Hepatocyte (in vitro differentiated cells): Measurements from ENCODE around the gene PLEKHD1. TPM values are rescaled to one million over a fixed set of nuclear protein-coding genes. Genes with fewer than 3 reads are reported as not detected.

ENCODE experiments used
- DNase-seq: peaks from one replicate; pipeline ENCODE4 v3.0.0-alpha.2; 2016; ENCODE audit warnings: low spot score
- H2AFZ ChIP-seq: fragments of 200-600 bp; sonication (generic); 2 replicates; pipeline ENCODE4 v1.6.0; 2016; ENCODE audit warnings: antibody characterized with exemption, mild to moderate bottlenecking
- H3K27ac ChIP-seq: fragments of 200-600 bp; sonication (generic); 2 replicates; pipeline ENCODE4 v1.5.1; 2016; ENCODE audit warnings: mild to moderate bottlenecking
- H3K27me3 ChIP-seq: fragments of 200-600 bp; sonication (generic); 2 replicates; pipeline ENCODE4 v1.6.1; 2016
- H3K36me3 ChIP-seq: fragments of 200-600 bp; sonication (generic); replicated peaks from 2 replicates; pipeline ENCODE4 v1.5.1; 2016; ENCODE audit warnings: low read depth; ENCODE audit not compliant: insufficient read depth
- H3K4me1 ChIP-seq: fragments of 200-600 bp; sonication (generic); 2 replicates; pipeline ENCODE4 v1.5.1; 2016; ENCODE audit warnings: mild to moderate bottlenecking, moderate library complexity; ENCODE audit not compliant: insufficient read depth
- H3K4me2 ChIP-seq: fragments of 200-600 bp; sonication (generic); 2 replicates; pipeline ENCODE4 v1.6.0; 2016
- H3K4me3 ChIP-seq: fragments of 200-600 bp; sonication (generic); 2 replicates; pipeline ENCODE4 v1.5.1; 2016; ENCODE audit warnings: mild to moderate bottlenecking
- H3K79me2 ChIP-seq: fragments of 200-600 bp; sonication (generic); 2 replicates; pipeline ENCODE4 v1.6.0; 2017; ENCODE audit warnings: mild to moderate bottlenecking
- H3K9me2 ChIP-seq: fragments of 200-600 bp; sonication (generic); replicated peaks from 2 replicates; pipeline ENCODE4 v1.6.0; 2017; ENCODE audit warnings: mild to moderate bottlenecking; ENCODE audit not compliant: insufficient read depth
- H3K9me3 ChIP-seq: fragments of 200-600 bp; sonication (generic); 2 replicates; pipeline ENCODE4 v1.5.1; 2016; ENCODE audit warnings: low read depth, mild to moderate bottlenecking
- H4K20me1 ChIP-seq: fragments of 200-600 bp; sonication (generic); 2 replicates; pipeline ENCODE4 v1.6.0; 2016; ENCODE audit warnings: mild to moderate bottlenecking; ENCODE audit not compliant: insufficient read depth, poor library complexity, severe bottlenecking
- EZH2 ChIP-seq: fragments of 200-600 bp; sonication (generic); IDR thresholded peaks from 2 replicates; pipeline ENCODE4 v1.6.1; 2016; ENCODE audit warnings: antibody characterized with exemption, mild to moderate bottlenecking, borderline replicate concordance
- EZH2phosphoT487 ChIP-seq: fragments of 200-600 bp; sonication (generic); IDR thresholded peaks from one replicate; pipeline ENCODE4 v1.6.1; 2018; ENCODE audit warnings: antibody characterized with exemption, mild to moderate bottlenecking, low read depth, moderate library complexity; ENCODE audit not compliant: unreplicated experiment, severe bottlenecking
- WGBS: methylation state at CpG from one replicate; pipeline ENCODE4 v1.1.6; 2016; ENCODE audit warnings: low lambda C conversion rate; ENCODE audit errors: missing lambda C conversion rate; 5-methylcytosine and 5-hydroxymethylcytosine counted together
- polyA plus RNA-seq: library from polyadenylated mRNA; unstranded; fragments of >200 nt; fragmentation: Nextera tagmentation; extraction: Ambion mirVana; gene quantifications from 2 replicates; pipeline ENCODE4 v1.2.1, GENCODE V29; 2016
- total RNA-seq: library from RNA; depleted of rRNA; stranded (reverse); fragments of >200 nt; gene quantifications from 2 replicates; pipeline ENCODE4 v1.2.3, GENCODE V29; 2014
- TF ChIP-seq, protein P1 (sequence below): fragments of 200-600 bp; sonication (generic); IDR thresholded peaks from 2 replicates; pipeline ENCODE4 v1.5.1; 2016; ENCODE audit warnings: antibody characterized with exemption, mild to moderate bottlenecking; ENCODE audit not compliant: poor library complexity

Gene PLEKHD1
- total and polyA plus RNA-seq, 2 experiments from 2014 or later, result not detected

DNA sequence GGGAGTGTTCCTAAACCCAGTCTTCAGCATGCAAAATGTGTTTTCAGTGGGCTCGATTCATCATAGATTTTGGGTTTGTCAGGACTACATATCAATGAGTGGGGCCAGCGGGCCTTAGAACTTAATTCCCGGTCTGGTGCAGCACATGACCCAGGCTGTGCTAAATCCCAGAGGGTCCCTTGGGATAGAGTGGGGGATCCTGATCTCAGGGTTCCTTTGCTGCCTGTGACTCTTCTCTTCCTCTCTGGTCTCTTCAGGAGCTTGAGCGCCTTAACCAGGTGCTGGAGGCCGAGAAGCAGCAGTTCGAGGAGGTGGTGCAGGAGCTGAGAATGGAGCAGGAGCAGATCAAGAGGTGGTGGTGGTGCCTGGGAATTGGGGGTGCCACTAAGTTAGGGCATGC lies 37.5 kb downstream of the PLEKHD1 start:
- Histone ChIP-seq H3K79me2 (no peaks in the 10 kb centered on the region), H4K20me1 (no peaks in the 10 kb centered on the region), H3K9me3 (no peaks in the 10 kb centered on the region), H3K4me2 (no peak overlapping the region), H3K4me3 (no peak overlapping the region), H3K4me1 (peaks cover 4% of the 10 kb centered on the region), H3K27me3 (no peaks in the 10 kb centered on the region), H2AFZ (no peak overlapping the region), H3K36me3 (no peaks in the 10 kb centered on the region), H3K27ac (no peak overlapping the region), H3K9me2 (no peaks in the 10 kb centered on the region)
- 96% methylated on average over 6 of the region's 6 CpGs for WGBS
- no peak for DNase-seq
- no peak for TF ChIP-seq EZH2phosphoT487
- TF ChIP-seq EZH2, result no peak
- TF ChIP-seq, protein P1, sequence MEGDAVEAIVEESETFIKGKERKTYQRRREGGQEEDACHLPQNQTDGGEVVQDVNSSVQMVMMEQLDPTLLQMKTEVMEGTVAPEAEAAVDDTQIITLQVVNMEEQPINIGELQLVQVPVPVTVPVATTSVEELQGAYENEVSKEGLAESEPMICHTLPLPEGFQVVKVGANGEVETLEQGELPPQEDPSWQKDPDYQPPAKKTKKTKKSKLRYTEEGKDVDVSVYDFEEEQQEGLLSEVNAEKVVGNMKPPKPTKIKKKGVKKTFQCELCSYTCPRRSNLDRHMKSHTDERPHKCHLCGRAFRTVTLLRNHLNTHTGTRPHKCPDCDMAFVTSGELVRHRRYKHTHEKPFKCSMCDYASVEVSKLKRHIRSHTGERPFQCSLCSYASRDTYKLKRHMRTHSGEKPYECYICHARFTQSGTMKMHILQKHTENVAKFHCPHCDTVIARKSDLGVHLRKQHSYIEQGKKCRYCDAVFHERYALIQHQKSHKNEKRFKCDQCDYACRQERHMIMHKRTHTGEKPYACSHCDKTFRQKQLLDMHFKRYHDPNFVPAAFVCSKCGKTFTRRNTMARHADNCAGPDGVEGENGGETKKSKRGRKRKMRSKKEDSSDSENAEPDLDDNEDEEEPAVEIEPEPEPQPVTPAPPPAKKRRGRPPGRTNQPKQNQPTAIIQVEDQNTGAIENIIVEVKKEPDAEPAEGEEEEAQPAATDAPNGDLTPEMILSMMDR, result no peak

DNA sequence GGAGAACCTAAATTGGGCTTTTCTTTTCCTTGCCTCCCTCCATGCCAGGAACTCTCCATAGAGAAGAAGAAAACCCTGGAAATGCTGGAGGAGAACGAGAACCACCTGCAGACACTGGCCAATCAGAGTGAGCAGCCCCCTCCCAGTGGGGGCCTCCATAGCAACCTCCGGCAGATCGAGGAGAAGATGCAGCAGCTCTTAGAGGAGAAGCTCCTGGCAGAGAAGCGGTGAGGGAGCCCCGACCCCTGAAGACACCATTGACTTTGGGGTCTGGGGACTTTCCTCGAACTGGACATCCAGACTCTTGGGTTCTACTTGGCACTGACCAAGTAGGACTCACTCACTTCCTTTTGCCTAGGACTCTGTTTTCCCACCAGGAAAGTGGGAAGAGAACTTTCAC lies 41.4 kb downstream of the PLEKHD1 start:
- no peak overlapping the region for H3K4me2 ChIP-seq
- H3K27me3 ChIP-seq, result no peaks in the 10 kb centered on the region
- H3K9me2 ChIP-seq, result no peaks in the 10 kb centered on the region
- no peak for DNase-seq
- H3K36me3 ChIP-seq, result no peaks in the 10 kb centered on the region
- 83% methylated on average over 6 of the region's 6 CpGs for WGBS
- TF ChIP-seq, protein P1, result no peak
- no peak for TF ChIP-seq EZH2
- no peak for TF ChIP-seq EZH2phosphoT487
- H3K4me1 ChIP-seq, result no peaks in the 10 kb centered on the region
- H3K79me2 ChIP-seq, result no peaks in the 10 kb centered on the region
- no peaks in the 10 kb centered on the region for H3K9me3 ChIP-seq
- H3K27ac ChIP-seq, result no peak overlapping the region
- H3K4me3 ChIP-seq, result no peak overlapping the region
- no peaks in the 10 kb centered on the region for H4K20me1 ChIP-seq
- H2AFZ ChIP-seq, result no peak overlapping the region

DNA sequence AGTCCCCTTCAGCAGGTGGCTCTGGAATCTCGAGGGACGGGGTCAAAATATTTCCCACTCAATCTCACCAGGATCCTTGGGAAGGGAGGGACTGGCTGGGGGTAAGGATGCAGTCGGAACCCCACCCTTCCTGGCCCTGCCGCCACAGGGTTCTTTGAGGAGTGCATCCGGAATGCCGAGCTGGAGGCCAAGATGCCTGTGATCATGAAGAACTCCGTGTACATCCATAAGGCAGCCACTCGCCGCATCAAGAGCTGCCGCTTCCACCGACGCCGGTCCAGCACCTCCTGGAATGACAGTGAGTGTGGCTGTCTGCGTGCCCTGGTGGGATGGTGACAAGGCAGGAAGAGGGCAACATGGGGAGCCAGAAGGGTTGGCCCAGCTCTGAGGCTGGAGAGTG lies 43.1 kb downstream of the PLEKHD1 start:
- Histone ChIP-seq H3K9me2 (no peaks in the 10 kb centered on the region), H3K27me3 (peaks cover 3% of the 10 kb centered on the region), H4K20me1 (no peaks in the 10 kb centered on the region), H3K4me1 (no peaks in the 10 kb centered on the region), H3K9me3 (no peaks in the 10 kb centered on the region), H3K36me3 (no peaks in the 10 kb centered on the region), H2AFZ (no peak overlapping the region), H3K4me3 (no peak overlapping the region), H3K4me2 (no peak overlapping the region), H3K27ac (no peak overlapping the region), H3K79me2 (no peaks in the 10 kb centered on the region)
- TF ChIP-seq EZH2 (no peak), EZH2phosphoT487 (no peak)
- 93% methylated on average over 14 of the region's 14 CpGs for WGBS
- DNase-seq, result no peak

DNA sequence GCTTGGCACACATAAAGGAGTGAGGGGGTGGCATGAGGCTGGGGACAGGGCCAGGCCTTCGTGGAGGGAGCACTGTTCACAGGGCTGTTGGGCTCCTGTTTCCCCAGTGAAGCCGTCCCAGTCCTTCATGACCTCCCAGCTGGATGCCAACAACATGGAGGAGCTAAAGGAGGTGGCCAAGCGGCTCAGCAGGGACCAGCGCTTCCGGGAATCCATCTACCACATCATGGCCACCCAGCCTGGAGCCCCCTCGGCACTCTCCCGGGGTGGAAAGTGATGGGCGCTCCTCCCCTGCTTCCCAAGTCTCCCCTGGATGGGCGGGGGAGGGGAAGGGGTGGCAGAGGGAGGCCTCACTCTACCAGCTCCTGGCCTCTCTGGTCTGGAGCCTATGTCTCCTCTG lies 43.6 kb downstream of the PLEKHD1 start:
- Histone ChIP-seq H3K79me2 (no peaks in the 10 kb centered on the region), H3K27me3 (peaks cover 3% of the 10 kb centered on the region), H3K27ac (no peak overlapping the region), H4K20me1 (no peaks in the 10 kb centered on the region), H2AFZ (no peak overlapping the region), H3K4me2 (no peak overlapping the region), H3K4me1 (no peaks in the 10 kb centered on the region), H3K4me3 (no peak overlapping the region), H3K9me3 (no peaks in the 10 kb centered on the region), H3K36me3 (no peaks in the 10 kb centered on the region), H3K9me2 (no peaks in the 10 kb centered on the region)
- DNase-seq, result no peak
- TF ChIP-seq, protein P1, result no peak
- TF ChIP-seq EZH2phosphoT487, result no peak
- no peak for TF ChIP-seq EZH2
- 95% methylated on average over 9 of the region's 9 CpGs for WGBS
